GM21390 (cell line): ENCODE data around the gene RGL1.

ENCODE experiments used
- ATAC-seq: cut with Tn5 transposase; IDR thresholded peaks from one replicate; pipeline ENCODE4 v1.9.1; 2021; ENCODE audit not compliant: unreplicated experiment

The RGL1 gene

GRCh38 chr1:183914276-183914675 is 109.4 kb downstream of the RGL1 start:
- no peak for ATAC-seq

- ATAC-seq = no peak
Observed at GRCh38 chr1:183914891-183915290, 110.0 kb downstream of the RGL1 start.

DNA sequence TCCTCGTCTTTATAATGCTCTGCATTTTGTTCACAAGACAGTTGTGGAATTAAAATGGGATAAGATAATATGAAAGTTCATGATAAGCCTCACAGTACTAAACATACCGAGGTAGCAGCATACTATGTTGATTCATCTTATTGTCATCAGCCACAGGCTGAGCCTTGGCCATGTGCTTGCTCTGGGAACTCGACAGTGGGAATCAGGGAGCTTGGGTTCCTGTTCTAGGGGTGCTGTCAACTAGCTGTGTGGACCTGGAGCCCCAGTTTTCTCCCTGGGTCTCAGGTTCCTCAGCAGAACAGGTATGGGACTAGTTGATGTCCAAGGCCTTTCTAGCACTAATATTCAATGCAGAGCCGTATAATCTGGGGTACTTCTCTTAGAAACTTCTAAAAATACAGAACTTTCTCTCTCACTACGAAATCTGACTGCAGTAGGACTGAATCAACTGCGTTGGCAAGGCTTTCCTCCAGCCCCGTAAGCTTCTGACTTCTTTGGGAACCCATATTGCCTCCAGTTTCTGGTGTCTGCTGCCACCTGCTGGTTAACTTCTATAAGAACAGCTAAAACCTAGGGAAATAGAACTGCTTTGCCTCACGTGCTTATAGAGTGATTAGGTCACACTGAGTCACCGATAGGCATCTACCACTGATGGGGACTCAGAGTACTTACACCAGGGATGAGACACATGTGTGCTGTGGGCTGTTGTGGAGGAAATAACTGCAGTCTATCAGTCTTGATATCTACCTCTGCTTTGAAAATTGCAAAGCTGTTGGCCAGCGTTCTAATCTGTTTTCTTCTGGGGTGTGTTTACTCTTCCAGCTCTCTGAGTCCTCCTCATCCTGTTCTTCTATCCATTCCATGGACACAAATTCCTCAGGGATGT is 110.9 kb downstream of the RGL1 start:
- peak; percentile 45 for ATAC-seq

- no peak for ATAC-seq
Observed at GRCh38 chr1:183916574-183916973, 111.7 kb downstream of the RGL1 start.

DNA sequence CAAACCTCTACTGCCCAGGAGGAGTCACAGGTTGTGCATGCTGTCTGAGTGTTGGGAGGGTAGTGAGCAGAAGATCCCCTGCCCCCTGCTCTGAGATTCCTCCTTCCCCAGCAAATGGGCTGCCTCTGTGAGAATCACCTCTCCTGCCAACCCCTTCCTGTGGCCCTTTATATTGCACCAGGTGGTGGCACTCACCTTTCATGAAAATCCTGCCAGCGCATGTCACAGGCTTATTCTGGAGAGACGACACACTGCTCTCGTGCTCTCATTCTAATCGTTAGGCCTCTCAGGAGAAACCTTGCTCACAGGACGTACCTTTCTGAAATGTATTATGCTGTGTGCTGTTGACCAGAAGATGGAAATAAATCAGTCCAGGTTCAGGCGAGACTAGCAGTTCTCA is 113.7 kb downstream of the RGL1 start:
- no peak for ATAC-seq

- no peak for ATAC-seq
Observed at GRCh38 chr1:183920651-183921050, 115.7 kb downstream of the RGL1 start.

GRCh38 chr1:183922197-183922596 is 117.3 kb downstream of the RGL1 start:
- no peak for ATAC-seq

- no peak for ATAC-seq
Observed at GRCh38 chr1:183925947-183926346, 121.0 kb downstream of the RGL1 start.

GRCh38 chr1:183926983-183927382 is 122.1 kb downstream of the RGL1 start:
- ATAC-seq = no peak

DNA sequence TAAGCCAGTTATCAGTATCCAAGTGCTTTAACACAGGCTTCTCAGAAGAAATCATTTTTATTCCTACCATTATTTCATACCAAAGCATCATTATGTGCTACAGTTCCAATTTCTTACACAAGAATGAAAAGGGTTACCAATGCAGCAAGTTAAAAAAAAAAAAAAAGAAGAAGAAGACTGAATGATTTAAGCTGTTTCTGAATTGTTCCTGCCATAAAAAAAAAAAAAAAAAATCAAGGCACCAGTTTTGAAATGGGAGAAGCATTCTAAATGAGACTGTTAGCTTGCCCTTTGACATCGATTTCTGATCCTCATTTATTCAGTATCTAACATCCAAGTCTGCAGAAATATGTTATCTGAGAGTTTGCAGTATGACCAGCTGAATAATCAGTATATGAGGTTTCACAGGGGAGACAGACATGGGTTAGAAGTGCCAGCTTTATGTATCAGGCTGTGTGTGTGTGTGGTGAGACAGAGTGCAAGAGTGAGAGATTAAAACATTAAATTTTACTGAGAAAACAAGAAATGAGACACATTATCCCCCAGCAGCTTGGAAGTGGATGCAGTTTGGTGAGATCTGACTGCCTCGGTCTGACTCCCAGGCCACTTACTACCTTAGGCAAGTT is 126.8 kb downstream of the RGL1 start:
- no peak for ATAC-seq

GRCh38 chr1:183932412-183932811 is 127.5 kb downstream of the RGL1 start:
- no peak for ATAC-seq

DNA sequence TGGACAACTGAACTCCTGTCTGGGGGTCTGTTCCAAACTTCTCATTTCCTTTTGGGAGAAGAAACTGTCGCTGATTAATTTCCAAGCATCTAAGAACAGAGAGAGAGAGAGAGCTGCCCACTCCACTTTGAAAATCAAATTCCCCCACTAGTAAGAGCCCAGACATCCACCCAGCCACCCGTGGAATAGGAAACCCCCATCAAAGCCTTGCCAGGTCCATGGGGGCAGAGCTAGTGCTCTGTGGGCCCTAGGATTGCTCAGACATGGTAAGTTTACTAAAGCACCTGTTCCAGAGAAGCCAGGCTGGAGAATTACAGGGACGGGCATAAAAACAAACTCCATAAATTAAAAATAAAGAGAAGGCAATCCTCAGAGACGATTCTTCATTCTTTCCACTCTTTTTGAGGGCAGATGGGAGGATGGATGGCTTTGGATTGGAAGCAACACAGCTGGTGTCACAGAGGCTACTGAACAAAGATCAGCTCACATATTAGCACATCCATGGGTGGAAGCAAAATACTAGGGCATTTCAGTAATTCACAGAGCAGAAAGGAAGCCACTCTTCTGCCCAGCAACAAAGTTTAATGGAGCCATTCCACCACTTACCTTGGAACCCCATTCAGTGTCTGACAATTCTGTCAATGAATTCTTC is 128.7 kb downstream of the RGL1 start:
- no peak for ATAC-seq

DNA sequence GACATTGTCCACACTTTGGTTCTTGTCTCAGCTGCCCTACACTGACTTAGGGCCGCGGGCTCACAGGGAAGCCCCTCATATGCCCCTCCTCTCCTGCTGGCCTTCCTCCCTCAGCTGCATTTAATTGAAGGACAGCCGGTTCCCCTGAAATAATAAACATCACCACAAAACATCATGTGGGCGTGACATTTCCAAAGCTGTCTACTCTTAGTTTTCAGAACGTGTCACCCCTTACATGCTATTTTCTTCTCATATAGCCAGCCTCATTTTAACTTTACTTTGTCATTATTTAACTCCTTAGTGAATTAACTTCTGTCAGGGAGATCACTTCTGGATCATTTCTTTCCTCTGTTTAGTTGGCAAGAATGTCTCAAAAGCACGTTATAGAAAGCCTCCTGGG is 129.4 kb downstream of the RGL1 start:
- ATAC-seq = no peak

DNA sequence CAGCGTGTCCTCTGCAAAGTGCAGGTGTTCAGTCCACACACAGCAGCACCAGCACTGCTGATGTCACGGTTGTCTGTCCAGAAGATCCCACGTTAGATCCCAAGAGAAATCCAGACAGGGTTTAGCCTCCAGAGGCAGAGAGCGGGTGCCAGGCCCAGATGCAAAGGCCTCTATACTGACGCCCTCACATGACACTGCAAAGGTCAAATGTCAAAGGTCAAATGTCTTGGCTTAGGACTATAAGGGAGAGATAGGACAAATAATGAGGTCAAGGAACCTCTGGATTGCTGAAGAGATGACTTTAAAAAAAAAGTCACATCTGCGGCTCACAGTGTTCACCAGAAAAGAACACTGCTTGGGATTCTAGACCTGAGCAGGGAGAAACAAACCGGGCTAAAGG is 131.1 kb downstream of the RGL1 start:
- no peak for ATAC-seq

DNA sequence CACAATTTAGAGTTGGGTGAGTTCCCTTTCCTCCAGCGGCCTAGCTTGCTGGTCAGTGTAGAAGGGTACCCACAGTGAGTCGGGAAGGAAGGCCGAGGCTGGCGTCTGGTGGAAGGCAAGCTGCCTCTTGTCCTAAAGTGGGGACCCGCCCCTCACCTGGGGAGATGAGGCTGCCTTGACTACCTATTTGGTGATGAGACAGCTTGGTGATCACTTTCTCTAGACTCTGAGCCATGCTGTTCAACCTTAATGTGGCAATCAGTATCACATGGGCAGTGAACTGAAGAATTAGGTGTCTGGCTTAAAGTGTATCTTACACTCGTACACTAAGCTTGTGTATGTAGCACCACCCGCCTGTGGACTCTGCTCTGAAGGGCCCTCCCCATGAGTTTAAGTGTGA is 131.9 kb downstream of the RGL1 start:
- no peak for ATAC-seq

DNA sequence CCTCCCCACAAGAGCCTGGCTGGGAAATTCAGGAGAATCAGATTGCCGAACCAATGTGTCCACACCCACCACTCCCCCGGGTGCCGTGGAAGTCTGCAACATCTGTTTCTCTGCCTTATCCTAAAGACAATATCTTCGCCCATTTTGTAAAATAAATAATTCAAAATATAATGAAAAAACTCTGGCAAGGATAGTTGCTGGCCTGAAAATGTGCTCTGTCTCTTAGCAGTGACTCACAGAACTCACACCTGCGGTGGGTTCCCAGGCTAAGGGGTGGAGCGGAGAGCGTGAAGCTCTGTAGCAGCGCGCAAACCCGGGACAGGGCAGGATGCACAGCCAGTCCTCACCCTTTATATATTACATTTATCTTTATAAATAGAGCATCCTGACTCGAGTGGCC is 132.7 kb downstream of the RGL1 start:
- ATAC-seq = no peak

DNA sequence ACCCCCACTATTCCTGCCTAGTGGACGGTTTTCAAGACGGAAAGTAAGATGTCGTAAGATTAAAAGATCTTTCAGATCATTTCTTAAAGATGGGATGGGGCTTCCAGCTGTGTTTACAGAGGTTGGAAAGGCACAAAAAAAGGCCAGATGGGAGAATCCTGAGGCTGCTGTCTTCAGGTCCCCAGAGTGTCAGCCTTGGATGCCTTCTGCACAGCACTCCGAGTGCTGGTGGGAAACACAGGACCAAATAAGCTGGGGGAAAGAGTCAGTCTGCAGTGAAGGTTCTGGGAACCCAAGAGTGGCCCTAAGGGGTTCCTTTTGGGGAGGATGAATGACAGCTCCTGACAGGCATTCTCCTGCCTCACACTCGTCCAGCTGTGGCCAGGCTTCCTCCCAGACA is 136.1 kb downstream of the RGL1 start:
- ATAC-seq = no peak

- ATAC-seq = peak; percentile 83
Observed at GRCh38 chr1:183942933-183943693, 138.2 kb downstream of the RGL1 start.

DNA sequence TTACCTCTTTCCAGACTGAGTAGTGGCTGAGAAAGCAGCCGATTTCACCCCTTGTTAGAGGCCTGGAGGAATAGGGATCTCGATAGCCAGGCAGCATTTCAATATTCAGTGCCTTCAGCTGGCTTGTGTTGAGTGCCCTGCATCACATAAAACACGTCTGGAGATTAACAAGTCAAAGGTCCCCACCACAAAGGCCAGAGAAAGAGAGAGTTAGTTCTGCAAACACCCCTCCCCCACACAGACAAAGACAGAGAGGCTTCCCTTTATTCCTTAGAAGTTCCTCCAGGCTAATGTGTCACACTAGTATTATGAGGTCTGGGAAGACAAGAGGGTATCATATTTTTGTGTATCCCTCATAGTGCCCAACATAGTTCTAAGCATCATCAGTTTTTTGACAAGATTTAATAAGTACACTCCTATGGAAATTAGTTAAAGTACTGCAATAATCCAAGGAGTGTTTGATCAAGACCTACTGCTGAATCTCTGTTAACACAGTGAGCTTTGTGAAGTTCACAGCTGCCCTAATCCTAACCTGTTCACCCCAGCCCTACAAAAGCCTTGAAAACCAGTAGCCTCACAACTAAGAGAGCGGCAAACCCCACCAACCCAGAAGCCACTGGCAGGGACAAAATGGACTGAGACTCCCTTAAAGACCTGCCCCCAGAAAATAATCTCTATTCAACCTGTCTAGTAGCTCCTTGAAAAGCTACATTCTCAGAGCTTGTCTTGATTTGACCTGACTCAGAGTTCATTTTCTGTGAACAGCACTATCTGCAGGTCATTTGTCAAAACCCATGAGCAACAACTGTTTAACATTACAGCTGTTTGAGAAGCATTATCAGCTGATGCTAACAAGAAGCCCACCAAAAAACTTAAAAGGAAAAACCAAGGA is 140.8 kb downstream of the RGL1 start:
- ATAC-seq = no peak

GRCh38 chr1:183946320-183946613 is 141.3 kb downstream of the RGL1 start:
- ATAC-seq = no peak

DNA sequence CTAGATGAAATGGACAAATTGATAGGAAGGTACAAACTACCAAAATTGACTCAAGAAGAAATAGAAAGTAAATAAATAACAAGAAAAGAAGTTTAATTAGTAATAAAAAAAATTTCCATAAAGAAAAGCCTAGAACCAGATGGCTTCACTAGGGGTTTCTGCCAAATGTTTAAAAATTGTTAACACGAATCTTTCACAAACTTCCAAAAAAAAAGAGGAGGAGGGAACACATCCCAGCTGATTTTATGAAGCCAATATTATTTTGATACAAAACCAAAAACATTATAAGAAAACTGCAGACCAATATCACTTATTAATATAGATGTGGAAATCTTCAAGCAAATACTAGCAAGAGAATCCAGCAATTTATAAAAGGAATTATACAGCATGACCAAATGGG is 143.1 kb downstream of the RGL1 start:
- ATAC-seq = no peak
